ENCODE measurements around the gene FRS3.

FRS3 gene

DNA sequence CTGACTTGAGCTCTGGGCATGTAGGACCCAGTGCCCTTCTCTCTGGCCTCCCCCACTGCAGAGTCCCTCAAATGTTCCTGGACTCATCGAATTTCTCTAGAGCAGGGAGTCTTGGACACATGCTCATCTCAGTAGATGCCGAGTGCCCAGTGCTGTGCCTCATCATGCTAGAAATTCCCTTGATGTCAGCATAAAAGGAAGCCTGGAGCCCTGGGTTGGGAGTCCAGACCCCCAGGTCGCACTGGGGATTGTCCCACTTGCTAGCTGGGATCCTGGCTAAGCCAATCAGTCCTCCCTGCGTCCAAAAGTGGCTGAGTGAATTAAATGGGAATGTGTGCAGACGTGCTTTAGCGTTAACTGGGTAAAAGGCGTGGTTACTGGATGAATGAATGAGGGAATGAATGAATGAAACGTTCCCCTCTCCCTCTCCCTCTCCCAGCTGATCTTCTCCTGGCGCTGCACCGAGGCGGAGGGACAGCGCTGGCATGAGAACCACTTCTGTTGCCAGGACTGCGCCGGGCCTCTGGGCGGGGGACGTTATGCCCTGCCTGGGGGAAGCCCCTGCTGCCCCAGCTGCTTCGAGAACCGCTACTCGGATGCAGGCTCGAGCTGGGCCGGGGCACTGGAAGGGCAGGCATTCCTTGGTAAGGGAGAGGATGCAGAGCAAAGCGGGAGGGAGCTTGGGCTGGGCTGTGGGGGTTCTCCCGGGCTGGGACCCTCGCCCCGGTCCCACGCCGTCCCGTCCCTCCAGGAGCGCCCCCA lies 6.2 kb upstream of the FRS3 start:
- DNase-seq (ENCODE audit: low read depth, low spot score), result peak; percentile 28
- TF ChIP-seq, protein P1, sequence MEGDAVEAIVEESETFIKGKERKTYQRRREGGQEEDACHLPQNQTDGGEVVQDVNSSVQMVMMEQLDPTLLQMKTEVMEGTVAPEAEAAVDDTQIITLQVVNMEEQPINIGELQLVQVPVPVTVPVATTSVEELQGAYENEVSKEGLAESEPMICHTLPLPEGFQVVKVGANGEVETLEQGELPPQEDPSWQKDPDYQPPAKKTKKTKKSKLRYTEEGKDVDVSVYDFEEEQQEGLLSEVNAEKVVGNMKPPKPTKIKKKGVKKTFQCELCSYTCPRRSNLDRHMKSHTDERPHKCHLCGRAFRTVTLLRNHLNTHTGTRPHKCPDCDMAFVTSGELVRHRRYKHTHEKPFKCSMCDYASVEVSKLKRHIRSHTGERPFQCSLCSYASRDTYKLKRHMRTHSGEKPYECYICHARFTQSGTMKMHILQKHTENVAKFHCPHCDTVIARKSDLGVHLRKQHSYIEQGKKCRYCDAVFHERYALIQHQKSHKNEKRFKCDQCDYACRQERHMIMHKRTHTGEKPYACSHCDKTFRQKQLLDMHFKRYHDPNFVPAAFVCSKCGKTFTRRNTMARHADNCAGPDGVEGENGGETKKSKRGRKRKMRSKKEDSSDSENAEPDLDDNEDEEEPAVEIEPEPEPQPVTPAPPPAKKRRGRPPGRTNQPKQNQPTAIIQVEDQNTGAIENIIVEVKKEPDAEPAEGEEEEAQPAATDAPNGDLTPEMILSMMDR (IDR thresholded peaks at IDR 0.05; ENCODE audit: low read depth, low read length), result no peak
- H3K4me3 ChIP-seq (ENCODE audit: low read depth, low read length), result peak overlapping the region; percentile 97
- in situ Hi-C loops (cut with HindIII; ENCODE audit: low sequenced_read_pairs), result no loop called here

DNA sequence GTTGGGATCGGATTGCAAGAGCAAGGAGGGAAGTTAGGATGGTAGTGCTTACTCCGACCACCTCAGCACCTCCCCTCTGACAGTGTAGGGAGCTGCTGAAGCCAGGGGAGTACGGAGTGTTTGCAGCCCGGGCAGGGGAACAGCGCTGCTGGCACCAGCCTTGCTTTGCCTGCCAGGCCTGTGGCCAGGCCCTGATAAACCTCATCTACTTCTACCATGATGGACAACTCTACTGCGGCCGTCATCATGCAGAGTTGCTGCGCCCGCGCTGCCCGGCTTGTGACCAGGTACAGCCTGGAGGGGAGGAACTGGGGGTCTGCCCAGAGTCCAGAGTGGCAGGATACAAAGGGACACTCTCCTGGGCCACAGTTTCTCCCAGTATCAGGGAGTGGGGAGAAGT lies 5.6 kb upstream of the FRS3 start:
- TF ChIP-seq, protein P1 (IDR thresholded peaks at IDR 0.05; ENCODE audit: low read depth, low read length), result no peak
- no peak overlapping the region for H3K4me3 ChIP-seq (ENCODE audit: low read depth, low read length)
- in situ Hi-C loops (cut with HindIII; ENCODE audit: low sequenced_read_pairs), result no loop called here
- DNase-seq (ENCODE audit: low read depth, low spot score), result no peak

DNA sequence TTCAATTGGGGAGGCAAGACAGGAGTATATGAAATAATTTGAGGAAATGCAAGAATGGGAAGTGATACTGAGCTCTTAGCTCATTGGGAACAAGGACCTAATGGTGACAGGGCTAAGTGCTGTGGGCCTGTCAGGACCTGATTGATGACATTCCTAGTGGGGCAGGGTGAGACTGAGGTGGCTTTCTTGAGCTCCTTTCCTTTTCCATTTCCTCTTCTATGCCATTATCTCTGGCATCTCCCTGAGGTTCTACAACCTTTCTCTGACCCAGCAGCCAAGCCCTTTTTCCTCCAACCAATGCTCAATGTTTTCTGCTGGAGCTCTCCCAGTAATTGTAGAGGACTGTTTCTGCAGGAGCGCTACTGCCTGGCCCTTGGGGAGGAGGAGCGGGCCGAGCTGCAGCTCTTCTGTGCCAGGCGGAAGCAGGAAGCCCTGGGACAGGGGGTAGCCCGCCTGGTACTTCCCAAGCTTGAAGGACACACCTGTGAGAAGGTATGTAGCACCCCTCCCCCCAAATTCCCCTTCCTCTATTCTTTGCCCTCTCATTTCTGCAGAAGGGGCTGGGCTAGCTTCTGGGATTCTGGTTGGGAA lies 5.0 kb upstream of the FRS3 start:
- TF ChIP-seq, protein P1 (IDR thresholded peaks at IDR 0.05; ENCODE audit: low read depth, low read length), result no peak
- no peak for DNase-seq (ENCODE audit: low read depth, low spot score)
- no peak overlapping the region for H3K4me3 ChIP-seq (ENCODE audit: low read depth, low read length)
- in situ Hi-C loops (cut with HindIII; ENCODE audit: low sequenced_read_pairs), result no loop called here

DNA sequence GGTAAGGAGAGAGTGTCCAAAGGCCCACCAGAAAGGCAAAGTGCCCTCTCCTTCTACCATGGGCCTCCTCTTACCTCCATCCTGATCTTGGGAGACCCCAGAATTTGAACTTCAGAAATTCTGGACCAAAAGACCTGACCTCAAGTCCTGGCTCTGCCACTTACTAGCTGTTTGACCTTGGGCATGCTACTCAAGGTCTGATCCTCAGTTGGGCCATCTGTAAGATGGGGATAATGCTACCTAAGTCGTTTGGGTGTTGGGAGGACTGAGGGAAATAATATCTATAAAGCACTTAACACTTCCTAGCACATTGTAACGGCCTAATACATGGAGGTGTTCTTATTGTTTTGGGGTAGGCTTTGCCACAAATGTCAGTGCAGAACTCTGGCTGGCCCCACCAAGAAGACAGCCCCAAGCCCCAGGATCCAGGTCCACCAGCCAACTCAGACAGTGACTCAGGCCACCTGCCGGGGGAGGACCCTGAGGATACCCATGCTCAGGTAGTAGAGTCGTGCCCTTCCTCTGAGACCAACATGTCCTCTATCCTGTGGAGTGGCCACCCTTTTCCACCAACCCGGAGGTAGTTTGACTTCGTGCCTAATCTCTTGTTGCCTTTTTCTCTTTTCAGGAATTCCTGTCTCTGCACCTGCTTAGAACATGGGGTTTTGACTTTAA lies 3.5 kb upstream of the FRS3 start:
- TF ChIP-seq, protein P1 (IDR thresholded peaks at IDR 0.05; ENCODE audit: low read depth, low read length), result no peak
- in situ Hi-C loops (cut with HindIII; ENCODE audit: low sequenced_read_pairs), result no loop called here
- no peak overlapping the region for H3K4me3 ChIP-seq (ENCODE audit: low read depth, low read length)
- DNase-seq (ENCODE audit: low read depth, low spot score), result no peak

DNA sequence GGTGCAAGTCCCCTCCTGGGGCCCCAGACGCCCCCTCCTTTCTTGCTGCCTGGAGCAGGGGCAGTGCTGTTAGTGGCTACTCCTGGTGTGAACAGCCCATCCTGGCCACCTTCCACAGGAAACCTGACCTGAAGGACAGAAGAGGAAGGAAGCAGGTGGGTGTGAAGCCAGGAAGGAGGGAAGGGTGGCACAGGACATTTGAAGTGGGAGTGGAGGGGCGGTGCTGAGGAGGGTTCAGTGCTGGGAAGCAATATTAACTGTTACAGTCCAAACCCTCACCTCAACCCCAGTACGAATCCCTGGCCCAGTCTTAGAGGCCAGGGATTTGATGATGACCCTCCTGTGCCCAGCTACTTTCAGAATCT lies 1.6 kb upstream of the FRS3 start:
- in situ Hi-C loops (cut with HindIII; ENCODE audit: low sequenced_read_pairs), result no loop called here
- peak overlapping the region; percentile 65 for H3K4me3 ChIP-seq (ENCODE audit: low read depth, low read length)
- TF ChIP-seq, protein P1 (IDR thresholded peaks at IDR 0.05; ENCODE audit: low read depth, low read length), result no peak
- no peak for DNase-seq (ENCODE audit: low read depth, low spot score)

DNA sequence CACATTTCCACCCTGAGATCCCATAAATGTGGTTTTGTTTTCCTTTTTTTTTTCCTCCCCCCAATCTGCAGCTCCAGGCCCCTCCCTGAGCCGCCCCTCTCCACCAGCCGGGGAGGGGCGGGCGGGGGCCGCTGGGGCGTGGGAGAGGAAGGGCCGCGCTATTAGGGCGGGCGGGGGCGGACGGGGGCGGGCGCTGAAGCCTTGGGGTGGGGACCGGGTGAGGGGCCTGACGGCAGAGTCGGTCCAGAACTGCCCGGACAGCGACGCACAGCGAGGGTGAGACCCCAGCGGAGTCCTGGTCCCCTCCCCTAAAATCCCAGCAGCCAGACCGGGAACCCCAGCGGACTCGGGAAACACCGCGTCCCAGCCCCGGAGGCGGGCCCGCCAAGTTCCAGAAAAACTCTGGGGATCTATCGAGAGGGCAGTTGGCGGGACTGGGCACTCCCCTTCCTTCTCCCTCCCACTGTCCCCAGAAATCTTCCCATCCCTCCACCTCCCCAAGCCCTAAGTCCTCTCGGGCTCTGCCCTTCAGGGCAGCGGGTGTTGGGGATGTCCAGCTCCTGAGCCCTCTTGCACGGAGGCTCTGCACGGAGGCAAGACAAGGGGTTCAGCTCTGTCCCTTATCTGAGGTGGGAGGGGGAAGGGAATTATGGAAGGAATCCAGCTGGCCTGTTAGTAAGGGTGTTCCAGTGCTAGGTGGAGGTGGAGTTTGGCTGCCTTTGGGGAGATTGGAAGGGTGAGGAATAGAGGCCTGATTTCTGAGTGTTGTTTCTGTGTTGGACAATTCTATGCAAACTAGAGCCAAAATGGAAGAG lies 1.1 kb upstream of the FRS3 start, which contains the start of gene PRICKLE4:
Gene PRICKLE4, plus strand, starts transcription at position 232 of the 815 bp plus-strand sequence. CDS start 2,692 bp downstream, outside the sequence.
- H3K4me3 ChIP-seq (ENCODE audit: low read depth, low read length), result peak within 1 kb of the TSS; percentile 65
- TF ChIP-seq, protein P1 (IDR thresholded peaks at IDR 0.05; ENCODE audit: low read depth, low read length), result no peak
- in situ Hi-C loops (cut with HindIII; ENCODE audit: low sequenced_read_pairs), result no loop called here
- DNase-seq (ENCODE audit: low read depth, low spot score), result no peak
